Rectal smooth muscle tissue (tissue), 1 donor: ENCODE measurements around the gene PCSK1N.

Experiments
- H3K27ac ChIP-seq: one replicate; pipeline ENCODE4 v1.7.0; 2013; ENCODE audit warnings: low read depth, low read length, inconsistent platforms
- H3K27me3 ChIP-seq: one replicate; pipeline ENCODE4 v1.7.0; 2013; ENCODE audit warnings: low read length; ENCODE audit not compliant: control insufficient read depth, insufficient read depth
- H3K36me3 ChIP-seq: one replicate; pipeline ENCODE4 v1.7.0; 2013; ENCODE audit warnings: low read length; ENCODE audit not compliant: control insufficient read depth, insufficient read depth
- H3K4me1 ChIP-seq: one replicate; pipeline ENCODE4 v1.7.0; 2013; ENCODE audit warnings: low read length; ENCODE audit not compliant: control insufficient read depth, insufficient read depth
- H3K4me3 ChIP-seq: one replicate; pipeline ENCODE4 v1.7.0; 2013; ENCODE audit warnings: low read length
- H3K9ac ChIP-seq: one replicate; pipeline ENCODE4 v1.7.0; 2013; ENCODE audit warnings: low read length

Gene PCSK1N

GRCh38 chrX:48785540-48786214 is 49.7 kb downstream of the PCSK1N start:
- H3K4me3 ChIP-seq: no peak overlapping the region
- H3K27me3 ChIP-seq: peaks cover 4% of the 10 kb centered on the region
- H3K27ac ChIP-seq: no peak overlapping the region
- H3K4me1 ChIP-seq: no peaks in the 10 kb centered on the region
- H3K36me3 ChIP-seq: no peaks in the 10 kb centered on the region
- H3K9ac ChIP-seq: no peak overlapping the region

GRCh38 chrX:48785186-48785539 is 50.2 kb downstream of the PCSK1N start:
- H3K27ac ChIP-seq: no peak overlapping the region
- H3K27me3 ChIP-seq: peaks cover 4% of the 10 kb centered on the region
- no peaks in the 10 kb centered on the region for H3K36me3 ChIP-seq
- no peak overlapping the region for H3K4me3 ChIP-seq
- H3K4me1 ChIP-seq: no peaks in the 10 kb centered on the region
- no peak overlapping the region for H3K9ac ChIP-seq

- H3K27me3 ChIP-seq: peaks cover 4% of the 10 kb centered on the region
- no peaks in the 10 kb centered on the region for H3K36me3 ChIP-seq
- H3K4me1 ChIP-seq: no peaks in the 10 kb centered on the region
- no peak overlapping the region for H3K27ac ChIP-seq
- H3K9ac ChIP-seq: no peak overlapping the region
- no peak overlapping the region for H3K4me3 ChIP-seq
Measured at GRCh38 chrX:48784726-48785125, 50.7 kb downstream of the PCSK1N start.

- Histone ChIP-seq H3K36me3 (no peaks in the 10 kb centered on the region), H3K27me3 (no peaks in the 10 kb centered on the region), H3K4me1 (no peaks in the 10 kb centered on the region), H3K4me3 (no peak overlapping the region), H3K9ac (no peak overlapping the region), H3K27ac (no peak overlapping the region)
Measured at GRCh38 chrX:48782795-48783194, 52.6 kb downstream of the PCSK1N start.

- H3K4me1 ChIP-seq: no peaks in the 10 kb centered on the region
- H3K27ac ChIP-seq: no peak overlapping the region
- H3K9ac ChIP-seq: no peak overlapping the region
- no peaks in the 10 kb centered on the region for H3K27me3 ChIP-seq
- no peaks in the 10 kb centered on the region for H3K36me3 ChIP-seq
- H3K4me3 ChIP-seq: no peak overlapping the region
Measured at GRCh38 chrX:48782216-48782615, 53.2 kb downstream of the PCSK1N start.

- Histone ChIP-seq H3K4me1 (no peaks in the 10 kb centered on the region), H3K27me3 (no peaks in the 10 kb centered on the region), H3K36me3 (no peaks in the 10 kb centered on the region), H3K27ac (no peak overlapping the region), H3K4me3 (no peak overlapping the region), H3K9ac (no peak overlapping the region)
Measured at GRCh38 chrX:48781705-48782104, 53.7 kb downstream of the PCSK1N start.
